Natural killer cell (primary cell): ENCODE results near the gene ANKRD7. TPM values are rescaled to one million over a fixed set of nuclear protein-coding genes. Genes with fewer than 3 reads are reported as not detected.

ENCODE experiments used
- ATAC-seq, 3 donors: fragments of 150-1000 bp in 2 of 3; fragments of 200-7000 bp in 1 of 3; cut with Tn5 transposase; 1 replicate in 1 of 3; 2 replicates in 2 of 3; pipeline ENCODE4 v1.10.0; 2021; ENCODE audit warnings: mild to moderate bottlenecking in 2 of 3, moderate library complexity in 2 of 3
- DNase-seq, 2 donors: peaks; one replicate each; pipeline versions ENCODE4 v3.0.0 to v3.0.0-alpha.2; 2013 to 2021; ENCODE audit warnings: mixed read lengths in 1 of 2
- H3K27ac ChIP-seq: one replicate; pipeline ENCODE4 v1.5.1; 2013; ENCODE audit warnings: mild to moderate bottlenecking, low read length
- H3K27me3 ChIP-seq: one replicate; pipeline ENCODE4 v1.6.1; 2013; ENCODE audit warnings: low read length; ENCODE audit not compliant: control insufficient read depth, insufficient read depth
- H3K36me3 ChIP-seq: one replicate; pipeline ENCODE4 v1.6.1; 2013; ENCODE audit warnings: low read length; ENCODE audit not compliant: control insufficient read depth, insufficient read depth
- H3K4me1 ChIP-seq: one replicate; pipeline ENCODE4 v1.6.1; 2013; ENCODE audit warnings: low read length; ENCODE audit not compliant: control insufficient read depth, insufficient read depth
- H3K4me3 ChIP-seq: one replicate; pipeline ENCODE4 v1.5.1; 2013; ENCODE audit warnings: low read length
- H3K9me3 ChIP-seq: one replicate; pipeline ENCODE4 v1.6.1; 2013; ENCODE audit warnings: low read length; ENCODE audit not compliant: control insufficient read depth, insufficient read depth
- H3K27ac Mint-ChIP-seq, 2 donors: one replicate each; pipeline ENCODE4 v1.8.0; 2022; ENCODE audit warnings: mild to moderate bottlenecking in 2 of 2, mixed read lengths in 2 of 2, moderate library complexity in 1 of 2
- H3K27me3 Mint-ChIP-seq, 2 donors: one replicate each; pipeline ENCODE4 v1.8.0; 2022; ENCODE audit warnings: low read depth in 2 of 2, mixed read lengths in 2 of 2
- H3K36me3 Mint-ChIP-seq: one replicate; pipeline ENCODE4 v1.8.0; 2022; ENCODE audit warnings: mixed read lengths
- H3K4me1 Mint-ChIP-seq, 2 donors: one replicate each; pipeline ENCODE4 v1.8.0; 2022; ENCODE audit warnings: mixed read lengths in 2 of 2
- H3K4me3 Mint-ChIP-seq: one replicate; pipeline ENCODE4 v1.8.0; 2022; ENCODE audit warnings: mild to moderate bottlenecking, moderate library complexity, mixed read lengths
- H3K9me3 Mint-ChIP-seq, 2 donors: one replicate each; pipeline ENCODE4 v1.8.0; 2022; ENCODE audit warnings: mixed read lengths in 2 of 2
- CTCF ChIP-seq: fragments of 200-600 bp; IDR thresholded peaks from one replicate; pipeline ENCODE4 v1.8.0; 2022; ENCODE audit warnings: antibody characterized with exemption
- WGBS: methylation state at CpG from one replicate; pipeline ENCODE4 v1.1.7; 2013; ENCODE audit warnings: missing lambda C conversion rate; ENCODE audit not compliant: insufficient coverage; 5-methylcytosine and 5-hydroxymethylcytosine counted together
- intact Hi-C: fragments of 100-400 bp; cut with micrococcal nuclease; formaldehyde crosslinking; loops from one replicate; pipeline ENCODE4 v1.14.2; 2022
- total RNA-seq, 4 donors: library from RNA; stranded (reverse); fragments of 120-200 nt in 1 of 4; gene quantifications; one replicate each; pipeline versions ENCODE4 v1.2.3 to v1.2.4, GENCODE V29; 2013 to 2022

The ANKRD7 gene
- total RNA-seq, 3 donors from 2014 or later (not counting 1 experiment from before 2014, with no cell fraction given) = not detected

GRCh38 chr7:118281196-118281595 lies 56.7 kb downstream of the ANKRD7 start:
- no peak for ATAC-seq
- 72% methylated on average over 2 of the region's 3 CpGs for WGBS
- H3K27me3 Mint-ChIP-seq = peaks cover 18 to 36% of the 10 kb centered on the region in 2 donors

GRCh38 chr7:118285358-118285757 lies 60.9 kb downstream of the ANKRD7 start:
- Histone ChIP-seq H3K27me3 (peaks cover 17% of the 10 kb centered on the region), H3K36me3 (no peaks in the 10 kb centered on the region), H3K4me3 (no peak overlapping the region), H3K9me3 (peaks cover 19% of the 10 kb centered on the region), H3K27ac (no peak overlapping the region), H3K4me1 (no peaks in the 10 kb centered on the region)
- Mint-ChIP-seq H3K4me1 (peaks cover 21 to 22% of the 10 kb centered on the region in 2 donors), H3K27ac (no peak overlapping the region), H3K27me3 (peaks cover 15 to 16% of the 10 kb centered on the region in 2 donors), H3K4me3 (no peak overlapping the region), H3K36me3 (peaks cover 5% of the 10 kb centered on the region), H3K9me3 (peaks cover 4 to 9% of the 10 kb centered on the region in 2 donors)
- DNase-seq (no peak), ATAC-seq (no peak)
- intact Hi-C loops = no loop called here
- TF ChIP-seq CTCF = no peak

More at GRCh38 chr7:118281196-118281595, 56.7 kb downstream of the ANKRD7 start:
- intact Hi-C loops = no loop called here
- Mint-ChIP-seq H3K27ac (no peak overlapping the region), H3K4me1 (no peaks in the 10 kb centered on the region), H3K9me3 (no peaks in the 10 kb centered on the region), H3K36me3 (peaks cover 7% of the 10 kb centered on the region), H3K4me3 (no peak overlapping the region)
- H3K36me3 ChIP-seq = no peaks in the 10 kb centered on the region
- peaks cover 4% of the 10 kb centered on the region for H3K9me3 ChIP-seq
- H3K27me3 ChIP-seq = peaks cover 15% of the 10 kb centered on the region
- no peak overlapping the region for H3K4me3 ChIP-seq
- no peaks in the 10 kb centered on the region for H3K4me1 ChIP-seq
- no peak overlapping the region for H3K27ac ChIP-seq
- no peak for TF ChIP-seq CTCF
- DNase-seq = no peak

- no peak for DNase-seq
- H3K4me1 ChIP-seq = no peaks in the 10 kb centered on the region
- H3K27ac ChIP-seq = no peak overlapping the region
- Mint-ChIP-seq H3K4me1 (peaks cover 21 to 22% of the 10 kb centered on the region in 2 donors), H3K27me3 (peaks cover 9 to 15% of the 10 kb centered on the region in 2 donors), H3K27ac (no peak overlapping the region), H3K36me3 (peaks cover 7% of the 10 kb centered on the region), H3K9me3 (peaks cover 4 to 9% of the 10 kb centered on the region in 2 donors), H3K4me3 (no peak overlapping the region)
- ATAC-seq = no peak
- intact Hi-C loops = no loop called here
- WGBS = 90% methylated on average over 2 of the region's 2 CpGs
- peaks cover 27% of the 10 kb centered on the region for H3K9me3 ChIP-seq
- peaks cover 15% of the 10 kb centered on the region for H3K27me3 ChIP-seq
- no peak for TF ChIP-seq CTCF
- H3K36me3 ChIP-seq = no peaks in the 10 kb centered on the region
- no peak overlapping the region for H3K4me3 ChIP-seq
These were observed 61.6 kb downstream of the ANKRD7 start for GRCh38 chr7:118286131-118286530.

GRCh38 chr7:118288098-118288497 lies 63.6 kb downstream of the ANKRD7 start:
- Mint-ChIP-seq H3K4me1 (peaks cover 21 to 22% of the 10 kb centered on the region in 2 donors), H3K27me3 (peaks cover 6 to 7% of the 10 kb centered on the region in 2 donors), H3K9me3 (peaks cover 4 to 9% of the 10 kb centered on the region in 2 donors), H3K4me3 (peak overlapping the region; percentile 65), H3K36me3 (peaks cover 7% of the 10 kb centered on the region), H3K27ac (no peak overlapping the region)
- H3K36me3 ChIP-seq = no peaks in the 10 kb centered on the region
- no peak for ATAC-seq
- TF ChIP-seq CTCF = no peak
- intact Hi-C loops = no loop called here
- no peak overlapping the region for H3K4me3 ChIP-seq
- DNase-seq = peak in 1 of 2 donors; percentile 29
- H3K9me3 ChIP-seq = peaks cover 33% of the 10 kb centered on the region
- H3K4me1 ChIP-seq = no peaks in the 10 kb centered on the region
- peaks cover 15% of the 10 kb centered on the region for H3K27me3 ChIP-seq
- no peak overlapping the region for H3K27ac ChIP-seq
